Liver (tissue), 9 donors: ENCODE results near the gene S100A2. TPM values are rescaled to one million over a fixed set of nuclear protein-coding genes. Genes with fewer than 3 reads are reported as not detected.

ENCODE experiments used
- DNase-seq: peaks from one replicate; pipeline ENCODE4 v3.0.0-alpha.2; 2017; ENCODE audit warnings: low spot score
- H3K27ac ChIP-seq, 2 donors: one replicate each; pipeline ENCODE4 v1.7.0; 2013; ENCODE audit warnings: inconsistent platforms in 2 of 2, low read length in 2 of 2, control low read depth in 1 of 2, low read depth in 1 of 2, mild to moderate bottlenecking in 1 of 2
- H3K27me3 ChIP-seq, 4 donors: one replicate each; pipeline versions ENCODE4 v1.6.1 to v1.7.0; 2013; ENCODE audit warnings: low read length in 3 of 4, inconsistent platforms in 1 of 4, mild to moderate bottlenecking in 1 of 4, moderate library complexity in 1 of 4; ENCODE audit not compliant: control insufficient read depth in 4 of 4, insufficient read depth in 4 of 4
- H3K36me3 ChIP-seq, 4 donors: one replicate each; pipeline versions ENCODE4 v1.6.1 to v1.7.0; 2013; ENCODE audit warnings: low read length in 3 of 4, mild to moderate bottlenecking in 3 of 4, low read depth in 1 of 4, moderate library complexity in 1 of 4; ENCODE audit not compliant: control insufficient read depth in 4 of 4, insufficient read depth in 3 of 4
- H3K4me1 ChIP-seq, 4 donors: one replicate each; pipeline versions ENCODE4 v1.6.1 to v1.7.0; 2013; ENCODE audit warnings: low read length in 3 of 4, mild to moderate bottlenecking in 3 of 4, moderate library complexity in 1 of 4; ENCODE audit not compliant: control insufficient read depth in 4 of 4, insufficient read depth in 4 of 4
- H3K4me3 ChIP-seq, 3 donors: one replicate each; pipeline versions ENCODE4 v1.6.1 to v1.7.0; 2013; ENCODE audit warnings: low read length in 3 of 3, control low read depth in 1 of 3, low read depth in 1 of 3, mild to moderate bottlenecking in 1 of 3
- H3K9ac ChIP-seq, 2 donors: one replicate each; pipeline ENCODE4 v1.7.0; 2013; ENCODE audit warnings: low read length in 2 of 2, mild to moderate bottlenecking in 2 of 2, moderate library complexity in 2 of 2, control low read depth in 1 of 2, low read depth in 1 of 2
- H3K9me3 ChIP-seq, 4 donors: one replicate each; pipeline versions ENCODE4 v1.6.1 to v1.7.0; 2013; ENCODE audit warnings: low read length in 3 of 4; ENCODE audit not compliant: control insufficient read depth in 4 of 4
- ATF3 ChIP-seq: IDR thresholded peaks from 2 replicates; pipeline ENCODE4 v1.6.1; 2016; ENCODE audit warnings: antibody characterized with exemption
- CTCF ChIP-seq: fragments of 150-350 bp; IDR thresholded peaks from 2 replicates; pipeline ENCODE4 v1.5.1; 2017; ENCODE audit warnings: improper control_type of control experiment, low read depth, low read length; ENCODE audit not compliant: missing input control
- EGR1 ChIP-seq, 2 donors: IDR thresholded peaks; 2 replicates each; pipeline ENCODE4 v1.6.1; 2016 to 2018; ENCODE audit warnings: antibody characterized with exemption in 2 of 2, low read depth in 2 of 2
- FOXA1 ChIP-seq: IDR thresholded peaks from 2 replicates; pipeline ENCODE4 v1.6.1; 2016; ENCODE audit warnings: antibody characterized with exemption
- FOXA2 ChIP-seq: IDR thresholded peaks from 2 replicates; pipeline ENCODE4 v1.6.1; 2016; ENCODE audit warnings: antibody characterized with exemption
- GABPA ChIP-seq, 2 donors: IDR thresholded peaks in 1 of 2; conservative IDR thresholded peaks in 1 of 2; 2 replicates each; pipeline ENCODE4 v1.6.1; 2016; ENCODE audit warnings: antibody characterized with exemption in 2 of 2, mild to moderate bottlenecking in 1 of 2, moderate library complexity in 1 of 2
- HNF4A ChIP-seq, 2 donors: conservative IDR thresholded peaks; 2 replicates each; pipeline ENCODE4 v1.6.1; 2016; ENCODE audit warnings: antibody characterized with exemption in 2 of 2, mild to moderate bottlenecking in 2 of 2
- HNF4G ChIP-seq: IDR thresholded peaks from 2 replicates; pipeline ENCODE4 v1.6.1; 2016; ENCODE audit warnings: antibody characterized with exemption
- JUND ChIP-seq, 2 donors: IDR thresholded peaks; 2 replicates each; pipeline ENCODE4 v1.6.1; 2016; ENCODE audit warnings: antibody characterized with exemption in 2 of 2
- MAX ChIP-seq: IDR thresholded peaks from 2 replicates; pipeline ENCODE4 v1.6.1; 2016; ENCODE audit warnings: antibody characterized with exemption
- NR2F2 ChIP-seq: IDR thresholded peaks from 2 replicates; pipeline ENCODE4 v1.6.1; 2016; ENCODE audit warnings: antibody characterized with exemption
- RAD21 ChIP-seq, 2 donors: IDR thresholded peaks; 2 replicates each; pipeline ENCODE4 v1.6.1; 2016; ENCODE audit warnings: antibody characterized with exemption in 2 of 2, mild to moderate bottlenecking in 2 of 2
- RXRA ChIP-seq, 2 donors: IDR thresholded peaks; 2 replicates each; pipeline ENCODE4 v1.6.1; 2017 to 2018; ENCODE audit warnings: antibody characterized with exemption in 2 of 2, mild to moderate bottlenecking in 1 of 2
- SP1 ChIP-seq: IDR thresholded peaks from 2 replicates; pipeline ENCODE4 v1.6.1; 2018; ENCODE audit warnings: antibody characterized with exemption, mild to moderate bottlenecking
- TAF1 ChIP-seq: conservative IDR thresholded peaks from 2 replicates; pipeline ENCODE4 v1.6.1; 2016; ENCODE audit warnings: antibody characterized with exemption, mild to moderate bottlenecking
- YY1 ChIP-seq: IDR thresholded peaks from 2 replicates; pipeline ENCODE4 v1.6.1; 2016; ENCODE audit warnings: antibody characterized with exemption, mild to moderate bottlenecking
- ZBTB33 ChIP-seq: IDR thresholded peaks from 2 replicates; pipeline ENCODE4 v1.6.1; 2016; ENCODE audit warnings: antibody characterized with exemption
- WGBS: extraction: QIAGEN DNeasy Blood & Tissue Kit; methylation state at CpG from one replicate; pipeline ENCODE4 v1.1.7; 2013; 5-methylcytosine and 5-hydroxymethylcytosine counted together
- polyA plus RNA-seq, 2 donors: library from polyadenylated mRNA; stranded (reverse) in 1 of 2; unstranded in 1 of 2; fragments of 200-250 nt in 1 of 2; fragments of >200 nt in 1 of 2; fragmentation: Nextera tagmentation in 1 of 2; extraction: Ambion mirVana in 1 of 2; gene quantifications; one replicate each; pipeline versions ENCODE4 v1.2.1 to v1.2.3, GENCODE V29; 2013 to 2015
- total RNA-seq, 2 donors: library from RNA; depleted of rRNA; stranded (reverse); fragments of >200 nt; gene quantifications; one replicate each; pipeline ENCODE4 v1.2.3, GENCODE V29; 2014
- TF ChIP-seq, protein P1 (sequence below): IDR thresholded peaks from 2 replicates; pipeline ENCODE4 v1.6.1; 2016; ENCODE audit warnings: antibody characterized with exemption, mild to moderate bottlenecking
- donor health status: healthy.
- donor health status: healthy.
- donor health status: healthy.
- donor health status: healthy.
- donor health status: healthy.

The S100A2 gene
- total and polyA plus RNA-seq, 4 donors = 0.22 to 0.67 TPM; not detected in 2

DNA sequence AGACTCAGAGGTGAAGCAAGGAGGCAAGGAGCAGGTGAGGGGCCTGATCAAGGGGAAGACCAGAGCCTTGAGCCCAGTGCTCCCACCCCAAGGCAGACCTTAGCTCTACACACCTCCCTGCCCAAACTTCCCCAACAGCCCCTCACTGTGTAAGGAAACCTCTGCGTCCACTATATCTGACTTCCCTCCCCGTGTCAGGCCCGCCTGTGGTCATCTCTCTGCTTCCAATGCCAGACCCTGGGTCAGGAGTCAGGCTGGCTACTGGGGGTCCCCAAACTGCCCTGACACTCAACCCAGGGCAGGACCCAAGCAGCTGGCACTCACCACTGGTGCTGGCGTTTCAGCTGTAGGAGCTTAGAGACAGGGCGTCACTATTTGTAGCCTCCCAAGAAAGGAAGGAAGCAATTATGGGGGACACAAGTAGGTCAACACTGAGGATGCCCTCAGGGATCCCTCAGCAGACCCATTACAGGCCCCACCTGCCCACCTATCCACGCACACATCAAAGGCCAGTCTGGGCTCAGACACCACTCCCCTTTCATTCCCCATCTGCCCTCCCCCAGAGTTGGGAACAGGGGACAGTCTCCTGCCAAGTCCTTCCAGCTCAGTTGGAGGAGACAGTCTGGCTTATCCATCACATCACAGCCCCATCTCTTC, 15.8 kb downstream of the S100A2 start:
- Histone ChIP-seq H3K4me1 (no peaks in the 10 kb centered on the region), H3K27ac (no peak overlapping the region), H3K36me3 (no peaks in the 10 kb centered on the region), H3K27me3 (no peaks in the 10 kb centered on the region), H3K4me3 (no peak overlapping the region), H3K9me3 (no peaks in the 10 kb centered on the region), H3K9ac (no peak overlapping the region)
- TF ChIP-seq GABPA (IDR thresholded peaks at IDR 0.05 in 1 of 2, conservative IDR thresholded peaks at IDR 0.05 in 1 of 2) (no peak), SP1 (no peak), TAF1 (no peak), NR2F2 (no peak), FOXA2 (no peak), MAX (no peak), FOXA1 (no peak), RXRA (IDR thresholded peaks at IDR 0.05) (no peak), YY1 (no peak), EGR1 (IDR thresholded peaks at IDR 0.05; ENCODE audit: low read depth in 2 of 2) (no peak), ATF3 (no peak), JUND (IDR thresholded peaks at IDR 0.05) (no peak), RAD21 (IDR thresholded peaks at IDR 0.05) (no peak), CTCF (no peak), HNF4G (no peak), ZBTB33 (no peak), HNF4A (conservative IDR thresholded peaks at IDR 0.05) (no peak)
- TF ChIP-seq, protein P1, sequence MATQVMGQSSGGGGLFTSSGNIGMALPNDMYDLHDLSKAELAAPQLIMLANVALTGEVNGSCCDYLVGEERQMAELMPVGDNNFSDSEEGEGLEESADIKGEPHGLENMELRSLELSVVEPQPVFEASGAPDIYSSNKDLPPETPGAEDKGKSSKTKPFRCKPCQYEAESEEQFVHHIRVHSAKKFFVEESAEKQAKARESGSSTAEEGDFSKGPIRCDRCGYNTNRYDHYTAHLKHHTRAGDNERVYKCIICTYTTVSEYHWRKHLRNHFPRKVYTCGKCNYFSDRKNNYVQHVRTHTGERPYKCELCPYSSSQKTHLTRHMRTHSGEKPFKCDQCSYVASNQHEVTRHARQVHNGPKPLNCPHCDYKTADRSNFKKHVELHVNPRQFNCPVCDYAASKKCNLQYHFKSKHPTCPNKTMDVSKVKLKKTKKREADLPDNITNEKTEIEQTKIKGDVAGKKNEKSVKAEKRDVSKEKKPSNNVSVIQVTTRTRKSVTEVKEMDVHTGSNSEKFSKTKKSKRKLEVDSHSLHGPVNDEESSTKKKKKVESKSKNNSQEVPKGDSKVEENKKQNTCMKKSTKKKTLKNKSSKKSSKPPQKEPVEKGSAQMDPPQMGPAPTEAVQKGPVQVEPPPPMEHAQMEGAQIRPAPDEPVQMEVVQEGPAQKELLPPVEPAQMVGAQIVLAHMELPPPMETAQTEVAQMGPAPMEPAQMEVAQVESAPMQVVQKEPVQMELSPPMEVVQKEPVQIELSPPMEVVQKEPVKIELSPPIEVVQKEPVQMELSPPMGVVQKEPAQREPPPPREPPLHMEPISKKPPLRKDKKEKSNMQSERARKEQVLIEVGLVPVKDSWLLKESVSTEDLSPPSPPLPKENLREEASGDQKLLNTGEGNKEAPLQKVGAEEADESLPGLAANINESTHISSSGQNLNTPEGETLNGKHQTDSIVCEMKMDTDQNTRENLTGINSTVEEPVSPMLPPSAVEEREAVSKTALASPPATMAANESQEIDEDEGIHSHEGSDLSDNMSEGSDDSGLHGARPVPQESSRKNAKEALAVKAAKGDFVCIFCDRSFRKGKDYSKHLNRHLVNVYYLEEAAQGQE = no peak
- no peak for DNase-seq
- 88% methylated on average over 6 of the region's 6 CpGs for WGBS
